Measurements from ENCODE around the gene ZNF157.

ZNF157 gene

GRCh38 chrX:47447607-47448006 lies 77.2 kb downstream of the ZNF157 start:
- no peak for DNase-seq

- DNase-seq: no peak
Measured at GRCh38 chrX:47448165-47448806, 77.9 kb downstream of the ZNF157 start.

- DNase-seq: no peak
Measured at GRCh38 chrX:47452112-47452511, 81.7 kb downstream of the ZNF157 start.

- DNase-seq: no peak
Measured at GRCh38 chrX:47456080-47456479, 85.7 kb downstream of the ZNF157 start.

- DNase-seq: no peak
Measured at GRCh38 chrX:47458528-47458927, 88.2 kb downstream of the ZNF157 start.

- DNase-seq: no peak
Measured at GRCh38 chrX:47460561-47460960, 90.2 kb downstream of the ZNF157 start.

All from NCI-H1417 treated with DMSO at 0.1 percent for 48 hours (cell line).